Naive thymus-derived CD4-positive, alpha-beta T cell (primary cell): ENCODE results near the gene E2F4. TPM values are rescaled to one million over a fixed set of nuclear protein-coding genes. Genes with fewer than 3 reads are reported as not detected.

Source experiments
- ATAC-seq: fragments of 150-1000 bp; cut with Tn5 transposase; 2 replicates; pipeline ENCODE4 v1.10.0; 2021; ENCODE audit warnings: mild to moderate bottlenecking, moderate library complexity
- CTCF ChIA-PET: fragments of 350-600 bp; sonication (Branson Sonifier 250); formaldehyde crosslinking; loops from one replicate; lab custom pipeline; 2021; ENCODE audit warnings: antibody characterized with exemption; lab: Charles Lee
- POLR2A ChIA-PET: fragments of 350-600 bp; sonication (Branson Sonifier 250); formaldehyde crosslinking; loops from one replicate; lab custom pipeline; 2021; ENCODE audit warnings: antibody characterized with exemption, inconsistent platforms; lab: Charles Lee
- DNase-seq, 9 donors: peaks; one replicate each; pipeline versions ENCODE4 v3.0.0 to v3.0.0-alpha.2; 2020 to 2022; ENCODE audit warnings: mixed read lengths in 1 of 9
- H3K27ac ChIP-seq: one replicate; pipeline ENCODE4 v1.7.0; 2013; ENCODE audit warnings: mild to moderate bottlenecking, low read depth, low read length, moderate library complexity
- H3K27me3 ChIP-seq, 2 donors: one replicate each; pipeline ENCODE4 v1.7.0; 2013; ENCODE audit warnings: low read length in 2 of 2, mild to moderate bottlenecking in 2 of 2, moderate library complexity in 2 of 2; ENCODE audit not compliant: control insufficient read depth in 2 of 2, insufficient read depth in 2 of 2
- H3K36me3 ChIP-seq, 3 experiments: 1 replicate in 2 of 3; 2 replicates in 1 of 3; pipeline ENCODE4 v1.7.0; 2013; ENCODE audit warnings: low read length in 3 of 3, mild to moderate bottlenecking in 3 of 3, moderate library complexity in 1 of 3; ENCODE audit not compliant: insufficient read depth in 3 of 3, control insufficient read depth in 2 of 3
- H3K4me1 ChIP-seq, 2 donors: one replicate each; pipeline ENCODE4 v1.7.0; 2013; ENCODE audit warnings: low read length in 2 of 2, mild to moderate bottlenecking in 2 of 2, moderate library complexity in 1 of 2; ENCODE audit not compliant: control insufficient read depth in 2 of 2, insufficient read depth in 2 of 2
- H3K4me3 ChIP-seq: 2 replicates; pipeline ENCODE4 v1.7.0; 2013; ENCODE audit warnings: mild to moderate bottlenecking, low read length
- H3K9me3 ChIP-seq, 3 experiments: 1 replicate in 2 of 3; 2 replicates in 1 of 3; pipeline ENCODE4 v1.7.0; 2013; ENCODE audit warnings: low read length in 3 of 3; ENCODE audit not compliant: control insufficient read depth in 2 of 3
- H3K27ac Mint-ChIP-seq, 9 donors: one replicate each; pipeline ENCODE4 v1.8.0; 2020 to 2022; ENCODE audit warnings: mixed read lengths in 9 of 9, mild to moderate bottlenecking in 8 of 9, moderate library complexity in 5 of 9, inconsistent platforms in 2 of 9
- H3K27me3 Mint-ChIP-seq, 5 donors: one replicate each; pipeline ENCODE4 v1.8.0; 2021 to 2022; ENCODE audit warnings: mixed read lengths in 5 of 5, mild to moderate bottlenecking in 1 of 5
- H3K36me3 Mint-ChIP-seq, 5 donors: one replicate each; pipeline ENCODE4 v1.8.0; 2020 to 2022; ENCODE audit warnings: mixed read lengths in 5 of 5, mild to moderate bottlenecking in 3 of 5, inconsistent platforms in 1 of 5
- H3K4me1 Mint-ChIP-seq, 7 donors: one replicate each; pipeline ENCODE4 v1.8.0; 2020 to 2022; ENCODE audit warnings: mixed read lengths in 7 of 7, mild to moderate bottlenecking in 3 of 7, inconsistent platforms in 1 of 7
- H3K4me3 Mint-ChIP-seq, 10 donors: one replicate each; pipeline ENCODE4 v1.8.0; 2020 to 2022; ENCODE audit warnings: mild to moderate bottlenecking in 10 of 10, mixed read lengths in 10 of 10, moderate library complexity in 6 of 10, inconsistent platforms in 2 of 10
- H3K9me3 Mint-ChIP-seq, 11 donors: one replicate each; pipeline ENCODE4 v1.8.0; 2020 to 2022; ENCODE audit warnings: mixed read lengths in 11 of 11, mild to moderate bottlenecking in 4 of 11, inconsistent platforms in 1 of 11, moderate library complexity in 1 of 11
- intact Hi-C, 2 donors: fragments of 100-400 bp; cut with micrococcal nuclease; formaldehyde crosslinking; loops; one replicate each; pipeline ENCODE4 v1.15.1; 2023
- polyA plus RNA-seq, 2 donors: library from polyadenylated mRNA; unstranded; fragments of 300-500 nt; fragmentation: Illumina TruSeq; gene quantifications; one replicate each; pipeline ENCODE4 v1.2.3, GENCODE V29; 2021
- total RNA-seq, 6 experiments: library from RNA in 5 of 6; stranded (reverse) in 5 of 6; gene quantifications; 1 replicate in 5 of 6; 2 replicates in 1 of 6; pipeline ENCODE4 v1.2.3 and lab custom pipeline; 2021 to 2026

Gene E2F4
- total and polyA plus RNA-seq, 7 experiments from 2014 or later, result 59.4 to 133 (median 73.0) TPM

GRCh38 chr16:67199011-67199807, 7.3 kb downstream of the E2F4 start, which contains the start of gene ELMO3:
Gene ELMO3 (plus strand): TSS chr16:67199131. CDS start chr16:67199327, 196 bp downstream.
- Histone ChIP-seq H3K9me3 (no peaks in the 10 kb centered on the region), H3K4me3 (no peak within 1 kb of the TSS), H3K27me3 (no peaks in the 10 kb centered on the region), H3K36me3 (peaks cover 7 to 89% (median 23%) of the 10 kb centered on the region in 3 experiments), H3K4me1 (peaks cover 0 to 1% of the 10 kb centered on the region in 2 donors), H3K27ac (no peak within 1 kb of the TSS)
- intact Hi-C loops, result no loop called here
- Mint-ChIP-seq H3K9me3 (no peaks in the 10 kb centered on the region), H3K27me3 (no peaks in the 10 kb centered on the region), H3K27ac (peak within 1 kb of the TSS in 3 of 9 donors; percentile 12 to 37 (median 12)), H3K36me3 (peaks cover 5 to 19% (median 10%) of the 10 kb centered on the region in 5 donors), H3K4me3 (peak within 1 kb of the TSS in 2 of 10 donors; percentile 32 to 58), H3K4me1 (peaks cover 15 to 27% (median 18%) of the 10 kb centered on the region in 7 donors)
- ChIA-PET POLR2A (interaction anchor here (1.3 kb wide), 1 partner anchor 28 kb away, joined by 5 read pairs; the partner anchor contains the start of gene TMEM208), CTCF (interaction anchor here (1.0 to 1.3 kb wide), 2 partner anchors 14 to 24 kb away, joined by 3 to 4 read pairs; no protein-coding TSS in a partner anchor)
- no peak for DNase-seq
- ATAC-seq, result peak; percentile 14

- peaks cover 15 to 26% (median 17%) of the 10 kb centered on the region in 7 donors for H3K4me1 Mint-ChIP-seq
- Histone ChIP-seq H3K4me3 (no peak overlapping the region), H3K27me3 (no peaks in the 10 kb centered on the region), H3K36me3 (peaks cover 1 to 87% (median 17%) of the 10 kb centered on the region in 3 experiments), H3K27ac (no peak overlapping the region), H3K9me3 (no peaks in the 10 kb centered on the region), H3K4me1 (no peaks in the 10 kb centered on the region)
- peak overlapping the region in 2 of 9 donors; percentile 62 to 69 for H3K27ac Mint-ChIP-seq
- no peaks in the 10 kb centered on the region for H3K27me3 Mint-ChIP-seq
- DNase-seq (no peak), ATAC-seq (no peak)
- ChIA-PET CTCF (no interaction called here), POLR2A (no interaction called here)
- no peaks in the 10 kb centered on the region for H3K9me3 Mint-ChIP-seq
- peaks cover 5 to 19% (median 10%) of the 10 kb centered on the region in 5 donors for H3K36me3 Mint-ChIP-seq
- peak overlapping the region in 1 of 10 donors; percentile 32 for H3K4me3 Mint-ChIP-seq
- intact Hi-C loops, result no loop called here
Measured at GRCh38 chr16:67199808-67200198, 7.8 kb downstream of the E2F4 start.

GRCh38 chr16:67200491-67200890, 8.5 kb downstream of the E2F4 start:
- Histone ChIP-seq H3K27me3 (no peaks in the 10 kb centered on the region), H3K9me3 (no peaks in the 10 kb centered on the region), H3K36me3 (peaks cover 0 to 80% (median 16%) of the 10 kb centered on the region in 3 experiments), H3K4me1 (no peaks in the 10 kb centered on the region), H3K27ac (no peak overlapping the region), H3K4me3 (no peak overlapping the region)
- ATAC-seq (no peak), DNase-seq (no peak)
- CTCF ChIA-PET, result no interaction called here
- no peaks in the 10 kb centered on the region for H3K9me3 Mint-ChIP-seq
- H3K27me3 Mint-ChIP-seq, result no peaks in the 10 kb centered on the region
- no peak overlapping the region for H3K27ac Mint-ChIP-seq
- intact Hi-C loops, result no loop called here
- peaks cover 5 to 17% (median 10%) of the 10 kb centered on the region in 5 donors for H3K36me3 Mint-ChIP-seq
- H3K4me1 Mint-ChIP-seq, result peaks cover 14 to 24% (median 15%) of the 10 kb centered on the region in 7 donors
- POLR2A ChIA-PET, result no interaction called here
- no peak overlapping the region for H3K4me3 Mint-ChIP-seq

GRCh38 chr16:67201411-67202345, 9.7 kb downstream of the E2F4 start:
- H3K27ac Mint-ChIP-seq, result no peak overlapping the region
- DNase-seq, result no peak
- POLR2A ChIA-PET, result interaction anchor here (1.1 kb wide), 1 partner anchor 8 kb away, joined by 3 read pairs; no protein-coding TSS in a partner anchor
- Histone ChIP-seq H3K9me3 (no peaks in the 10 kb centered on the region), H3K36me3 (peaks cover 0 to 68% (median 13%) of the 10 kb centered on the region in 3 experiments), H3K4me1 (no peaks in the 10 kb centered on the region), H3K27ac (no peak overlapping the region), H3K4me3 (no peak overlapping the region), H3K27me3 (no peaks in the 10 kb centered on the region)
- CTCF ChIA-PET, result no interaction called here
- H3K4me1 Mint-ChIP-seq, result peaks cover 2 to 12% (median 4%) of the 10 kb centered on the region in 7 donors
- H3K9me3 Mint-ChIP-seq, result no peaks in the 10 kb centered on the region
- peaks cover 0 to 7% (median 3%) of the 10 kb centered on the region in 5 donors for H3K36me3 Mint-ChIP-seq
- no peak for ATAC-seq
- intact Hi-C loops, result no loop called here
- H3K27me3 Mint-ChIP-seq, result no peaks in the 10 kb centered on the region
- no peak overlapping the region for H3K4me3 Mint-ChIP-seq

- no peaks in the 10 kb centered on the region for H3K4me1 ChIP-seq
- DNase-seq (no peak), ATAC-seq (no peak)
- intact Hi-C loops, result no loop called here
- Mint-ChIP-seq H3K27ac (no peak overlapping the region), H3K4me1 (peaks cover 0 to 8% (median 0%) of the 10 kb centered on the region in 7 donors), H3K4me3 (no peak overlapping the region), H3K9me3 (no peaks in the 10 kb centered on the region), H3K36me3 (peaks cover 0 to 3% (median 0%) of the 10 kb centered on the region in 5 donors), H3K27me3 (no peaks in the 10 kb centered on the region)
- CTCF ChIA-PET, result no interaction called here
- H3K4me3 ChIP-seq, result no peak overlapping the region
- peaks cover 0 to 60% (median 5%) of the 10 kb centered on the region in 3 experiments for H3K36me3 ChIP-seq
- H3K27me3 ChIP-seq, result no peaks in the 10 kb centered on the region
- H3K27ac ChIP-seq, result no peak overlapping the region
- no peaks in the 10 kb centered on the region for H3K9me3 ChIP-seq
- POLR2A ChIA-PET, result interaction anchor here (1.1 kb wide), 1 partner anchor 9 kb away, joined by 3 read pairs; no protein-coding TSS in a partner anchor
Measured at GRCh38 chr16:67202426-67202825, 10.5 kb downstream of the E2F4 start.

GRCh38 chr16:67202956-67203493, 11.1 kb downstream of the E2F4 start:
- Histone ChIP-seq H3K4me3 (no peak overlapping the region), H3K4me1 (no peaks in the 10 kb centered on the region), H3K27me3 (no peaks in the 10 kb centered on the region), H3K36me3 (peaks cover 0 to 54% (median 3%) of the 10 kb centered on the region in 3 experiments), H3K9me3 (no peaks in the 10 kb centered on the region), H3K27ac (no peak overlapping the region)
- no peak overlapping the region for H3K27ac Mint-ChIP-seq
- no peak overlapping the region for H3K4me3 Mint-ChIP-seq
- intact Hi-C loops, result no loop called here
- DNase-seq, result no peak
- no peaks in the 10 kb centered on the region for H3K9me3 Mint-ChIP-seq
- peaks cover 0 to 5% (median 0%) of the 10 kb centered on the region in 7 donors for H3K4me1 Mint-ChIP-seq
- no peak for ATAC-seq
- POLR2A ChIA-PET, result interaction anchor here (1.1 kb wide), 1 partner anchor 10 kb away, joined by 3 read pairs; no protein-coding TSS in a partner anchor
- no peaks in the 10 kb centered on the region for H3K27me3 Mint-ChIP-seq
- peaks cover 0 to 3% (median 0%) of the 10 kb centered on the region in 5 donors for H3K36me3 Mint-ChIP-seq
- CTCF ChIA-PET, result no interaction called here
